ENCODE results near the gene CNTN5.
A peak's percentile ranks its signal among the peaks of the same experiment; 100 is the strongest.
"Not testable (repeated sequence)": the region's sequence is repeated elsewhere in the genome, so short reads cannot be mapped to it uniquely, and the experiment has no call there.

Gene CNTN5

GRCh38 chr11:99020352-99021225, at the start of gene CNTN5:
CNTN5 (plus strand) TSS chr11:99020949.
- no peak for DNase-seq

GRCh38 chr11:98979205-98979604, 41.5 kb upstream of the CNTN5 start:
- DNase-seq = no peak

- peak in 1 of 2 donors; percentile 33 for DNase-seq
Measured at GRCh38 chr11:99015634-99016454, 4.9 kb upstream of the CNTN5 start.

GRCh38 chr11:99019696-99020095, 1.1 kb upstream of the CNTN5 start:
- no peak for DNase-seq

- DNase-seq = no peak
Measured at GRCh38 chr11:99037057-99037456, 16.3 kb downstream of the CNTN5 start.

- no peak for DNase-seq
Measured at GRCh38 chr11:99063331-99063730, 42.6 kb downstream of the CNTN5 start.

GRCh38 chr11:99065121-99065520, 44.4 kb downstream of the CNTN5 start:
- no peak for DNase-seq

GRCh38 chr11:99066618-99067317, 46.0 kb downstream of the CNTN5 start:
- no peak for DNase-seq

- DNase-seq = no peak
Measured at GRCh38 chr11:99068832-99069231, 48.1 kb downstream of the CNTN5 start.

- DNase-seq = no peak
Measured at GRCh38 chr11:99069856-99070444, 49.2 kb downstream of the CNTN5 start.

- no peak for DNase-seq
Measured at GRCh38 chr11:99079576-99079975, 58.8 kb downstream of the CNTN5 start.

GRCh38 chr11:99080154-99080553, 59.4 kb downstream of the CNTN5 start:
- DNase-seq = no peak

GRCh38 chr11:99098258-99098657, 77.5 kb downstream of the CNTN5 start:
- no peak for DNase-seq

- DNase-seq = no peak
Measured at GRCh38 chr11:99098751-99099150, 78.0 kb downstream of the CNTN5 start.

GRCh38 chr11:99117603-99118002, 96.9 kb downstream of the CNTN5 start:
- DNase-seq = no peak

- not testable (repeated sequence) for DNase-seq
Measured at GRCh38 chr11:99133862-99134261, 113.1 kb downstream of the CNTN5 start.

GRCh38 chr11:99135508-99135907, 114.8 kb downstream of the CNTN5 start:
- DNase-seq = no peak

- DNase-seq = no peak
Measured at GRCh38 chr11:99142237-99142636, 121.5 kb downstream of the CNTN5 start.

- no peak for DNase-seq
Measured at GRCh38 chr11:99148352-99148751, 127.6 kb downstream of the CNTN5 start.

- DNase-seq = no peak
Measured at GRCh38 chr11:99154277-99154676, 133.5 kb downstream of the CNTN5 start.

- no peak for DNase-seq
Measured at GRCh38 chr11:99160447-99160846, 139.7 kb downstream of the CNTN5 start.

- DNase-seq = no peak
Measured at GRCh38 chr11:99162819-99163218, 142.1 kb downstream of the CNTN5 start.

GRCh38 chr11:99170591-99170990, 149.8 kb downstream of the CNTN5 start:
- DNase-seq = no peak

Measured in CD4-positive, alpha-beta T cell treated with Interleukin-4 for 1 hour (primary cell).